GM18951 (cell line): ENCODE data around the gene SULT1E1.

Experiments
- POLR2A ChIP-seq: IDR thresholded peaks from 4 replicates; pipeline ENCODE4 v1.6.1; 2011; ENCODE audit warnings: mild to moderate bottlenecking; ENCODE audit not compliant: insufficient read length, insufficient read depth; ENCODE audit errors: extremely low read depth
- in situ Hi-C: fragments of 300-500 bp; cut with MboI; formaldehyde crosslinking; loops from one replicate; pipeline ENCODE4 v1.12.0; 2022; ENCODE audit warnings: low sequenced_read_pairs, mixed read lengths, inconsistent platforms; ENCODE audit not compliant: unreplicated experiment

SULT1E1 gene

GRCh38 chr4:69861756-69862155 is 1.8 kb upstream of the SULT1E1 start:
- no peak for TF ChIP-seq POLR2A
- in situ Hi-C loops, result no loop called here

- no peak for TF ChIP-seq POLR2A
- in situ Hi-C loops, result no loop called here
Observed at GRCh38 chr4:69860521-69861298, 765 bp upstream of the SULT1E1 start.

- no peak for TF ChIP-seq POLR2A
- in situ Hi-C loops, result no loop called here
Observed at GRCh38 chr4:69859140-69859685, 732 bp downstream of the SULT1E1 start.

GRCh38 chr4:69858690-69859089 is 1.3 kb downstream of the SULT1E1 start:
- TF ChIP-seq POLR2A, result no peak
- in situ Hi-C loops, result no loop called here

GRCh38 chr4:69855822-69856221 is 4.1 kb downstream of the SULT1E1 start:
- TF ChIP-seq POLR2A, result no peak
- in situ Hi-C loops, result no loop called here

GRCh38 chr4:69849969-69850368 is 10.0 kb downstream of the SULT1E1 start:
- in situ Hi-C loops, result no loop called here

GRCh38 chr4:69849297-69849696 is 10.6 kb downstream of the SULT1E1 start:
- in situ Hi-C loops, result no loop called here

More at GRCh38 chr4:69849969-69850368, 10.0 kb downstream of the SULT1E1 start:
- TF ChIP-seq POLR2A, result no peak

GRCh38 chr4:69848028-69848427 is 11.9 kb downstream of the SULT1E1 start:
- no peak for TF ChIP-seq POLR2A

More at GRCh38 chr4:69849297-69849696, 10.6 kb downstream of the SULT1E1 start:
- no peak for TF ChIP-seq POLR2A

GRCh38 chr4:69843932-69844331 is 16.0 kb downstream of the SULT1E1 start:
- in situ Hi-C loops, result no loop called here
- TF ChIP-seq POLR2A, result no peak

More at GRCh38 chr4:69848028-69848427, 11.9 kb downstream of the SULT1E1 start:
- in situ Hi-C loops, result no loop called here

GRCh38 chr4:69843301-69843700 is 16.6 kb downstream of the SULT1E1 start:
- in situ Hi-C loops, result no loop called here
- no peak for TF ChIP-seq POLR2A

GRCh38 chr4:69838977-69839376 is 21.0 kb downstream of the SULT1E1 start:
- in situ Hi-C loops, result no loop called here
- no peak for TF ChIP-seq POLR2A

- in situ Hi-C loops, result no loop called here
- TF ChIP-seq POLR2A, result no peak
Observed at GRCh38 chr4:69836287-69836686, 23.7 kb downstream of the SULT1E1 start.

GRCh38 chr4:69835766-69836165 is 24.2 kb downstream of the SULT1E1 start:
- in situ Hi-C loops, result no loop called here
- no peak for TF ChIP-seq POLR2A

GRCh38 chr4:69833251-69833650 is 26.7 kb downstream of the SULT1E1 start:
- in situ Hi-C loops, result no loop called here
- no peak for TF ChIP-seq POLR2A

- no peak for TF ChIP-seq POLR2A
- in situ Hi-C loops, result no loop called here
Observed at GRCh38 chr4:69832326-69833030, 27.5 kb downstream of the SULT1E1 start.
